ENCODE measurements around the gene FAM13A.
"Not testable (repeated sequence)": the region's sequence is repeated elsewhere in the genome, so short reads cannot be mapped to it uniquely, and the experiment has no call there.

Gene FAM13A

DNA sequence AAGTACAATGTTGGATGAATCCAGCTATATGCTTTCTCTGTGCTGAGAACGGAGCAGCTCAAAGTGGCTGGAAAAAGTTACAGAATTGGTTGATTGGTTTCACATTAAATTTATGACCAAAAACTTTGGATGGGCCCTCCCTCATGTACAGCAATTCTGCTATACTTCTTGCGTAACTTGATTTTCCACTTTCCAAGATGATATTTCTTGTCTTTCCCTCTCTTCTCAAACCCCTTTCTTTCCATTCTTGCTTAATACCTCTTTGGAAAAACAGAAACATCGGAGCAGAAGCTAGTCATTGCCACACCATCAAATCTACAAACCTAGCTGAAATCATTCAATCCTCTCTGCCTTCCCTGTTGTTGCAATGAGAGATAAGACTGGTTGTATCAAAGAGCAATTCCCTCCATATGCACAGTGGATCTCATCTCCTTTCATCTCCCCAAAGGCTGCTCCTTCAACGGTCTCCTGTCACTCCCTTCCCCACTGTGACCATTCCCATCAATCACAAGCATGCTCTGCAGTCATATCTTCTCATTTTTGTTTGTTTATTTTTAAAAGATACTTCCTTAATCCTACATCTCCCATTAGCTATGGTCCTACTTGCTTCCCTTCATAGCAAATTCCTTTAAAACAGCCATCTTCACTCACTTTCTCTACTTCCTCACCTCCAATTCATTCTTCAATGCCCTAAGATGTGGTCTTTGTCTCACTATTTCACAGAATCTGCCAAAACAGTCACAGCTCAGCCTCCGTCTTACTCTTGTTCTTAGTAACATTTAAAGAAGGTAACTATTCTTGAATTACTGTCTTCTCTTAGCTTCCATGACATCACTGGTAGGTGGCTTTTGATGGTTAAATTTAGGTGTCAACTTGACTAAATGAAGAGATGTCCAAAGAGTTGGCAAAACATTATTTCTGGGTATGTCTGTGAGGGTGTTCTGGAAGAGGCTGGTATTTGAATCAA is 145.5 kb downstream of the FAM13A start:
- in situ Hi-C loops (cut with MboI; ENCODE audit: low sequenced_read_pairs) = no loop called here
- Histone ChIP-seq H3K9me3 (no peaks in the 10 kb centered on the region), H3K36me3 (replicated peaks) (no peaks in the 10 kb centered on the region), H3K4me3 (no peak overlapping the region), H3K27me3 (ENCODE audit: low read depth) (no peaks in the 10 kb centered on the region), H3K4me1 (0 out of 2 replicates have a peak, but pooled peaks cover 3% of the 10 kb centered on the region)
- no peak for DNase-seq (ENCODE audit: low spot score in 2 of 2)

DNA sequence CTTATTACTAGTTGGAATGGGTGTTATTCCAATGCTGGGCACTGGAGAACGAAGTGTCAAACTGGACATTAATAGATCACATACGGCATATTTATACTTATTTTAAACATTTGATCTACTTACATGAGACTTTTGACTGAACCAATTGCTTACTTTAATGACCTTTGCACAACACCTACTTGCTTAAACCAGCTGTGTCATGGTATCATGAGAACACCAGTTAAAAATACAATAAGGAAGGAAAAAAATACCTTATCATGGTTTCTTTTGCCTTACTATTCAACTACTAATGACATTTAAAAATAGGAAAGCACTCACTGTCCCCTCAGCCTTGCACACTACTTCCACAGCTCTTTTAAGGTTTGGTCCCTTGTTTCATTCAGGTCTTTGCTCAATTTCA is 146.9 kb downstream of the FAM13A start:
- Histone ChIP-seq H3K4me1 (0 out of 2 replicates have a peak, but pooled peaks cover 3% of the 10 kb centered on the region), H3K27me3 (ENCODE audit: low read depth) (no peaks in the 10 kb centered on the region), H3K36me3 (replicated peaks) (no peaks in the 10 kb centered on the region), H3K4me3 (no peak overlapping the region), H3K9me3 (no peaks in the 10 kb centered on the region)
- DNase-seq (ENCODE audit: low spot score in 2 of 2) = no peak
- in situ Hi-C loops (cut with MboI; ENCODE audit: low sequenced_read_pairs) = no loop called here

DNA sequence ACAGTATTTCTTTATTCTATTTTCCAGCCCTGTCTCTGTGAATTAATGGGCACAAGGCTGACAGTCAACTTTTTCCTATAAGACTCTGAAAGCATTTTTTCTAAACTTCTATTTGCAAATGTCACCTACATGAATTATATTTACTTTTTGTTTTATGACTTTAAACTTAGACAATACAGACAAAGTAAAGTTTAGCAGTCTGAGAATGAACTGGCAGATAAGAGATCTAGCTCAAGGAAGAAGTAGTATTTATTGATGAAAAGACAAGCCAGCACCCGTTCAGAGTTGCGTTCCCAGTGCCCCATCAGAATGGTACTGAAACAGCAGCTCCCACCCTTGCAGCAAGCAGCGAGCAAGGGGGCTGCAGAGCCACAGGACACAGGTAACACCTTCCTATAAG is 148.5 kb downstream of the FAM13A start:
- no peak for DNase-seq (ENCODE audit: low spot score in 2 of 2)
- H3K27me3 ChIP-seq (ENCODE audit: low read depth) = no peaks in the 10 kb centered on the region
- no peaks in the 10 kb centered on the region for H3K36me3 ChIP-seq (replicated peaks)
- H3K4me3 ChIP-seq = no peak overlapping the region
- 0 out of 2 replicates have a peak, but pooled peaks cover 3% of the 10 kb centered on the region for H3K4me1 ChIP-seq
- in situ Hi-C loops (cut with MboI; ENCODE audit: low sequenced_read_pairs) = no loop called here
- H3K9me3 ChIP-seq = no peaks in the 10 kb centered on the region

DNA sequence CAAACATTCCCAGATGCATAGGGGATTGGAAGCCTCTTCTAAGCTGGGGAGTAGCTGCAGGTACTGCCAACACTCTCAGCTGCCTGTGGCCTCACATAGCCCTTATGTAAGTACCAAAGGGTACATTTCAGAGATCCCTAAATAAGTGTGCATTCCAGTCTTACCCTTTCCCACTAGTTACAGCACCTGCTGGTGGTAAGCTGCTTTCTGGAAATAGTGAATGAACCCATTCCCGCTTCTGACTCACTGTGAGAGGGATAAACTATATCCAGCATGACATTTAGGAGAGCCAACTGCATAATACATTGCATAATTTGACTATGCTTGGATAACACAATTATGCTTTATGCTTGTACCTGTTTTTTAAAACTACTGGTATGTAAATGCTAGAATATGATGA is 149.0 kb downstream of the FAM13A start:
- no peak overlapping the region for H3K4me3 ChIP-seq
- H3K27me3 ChIP-seq (ENCODE audit: low read depth) = no peaks in the 10 kb centered on the region
- in situ Hi-C loops (cut with MboI; ENCODE audit: low sequenced_read_pairs) = no loop called here
- no peaks in the 10 kb centered on the region for H3K36me3 ChIP-seq (replicated peaks)
- H3K9me3 ChIP-seq = no peaks in the 10 kb centered on the region
- DNase-seq (ENCODE audit: low spot score in 2 of 2) = no peak
- 0 out of 2 replicates have a peak, but pooled peaks cover 3% of the 10 kb centered on the region for H3K4me1 ChIP-seq

DNA sequence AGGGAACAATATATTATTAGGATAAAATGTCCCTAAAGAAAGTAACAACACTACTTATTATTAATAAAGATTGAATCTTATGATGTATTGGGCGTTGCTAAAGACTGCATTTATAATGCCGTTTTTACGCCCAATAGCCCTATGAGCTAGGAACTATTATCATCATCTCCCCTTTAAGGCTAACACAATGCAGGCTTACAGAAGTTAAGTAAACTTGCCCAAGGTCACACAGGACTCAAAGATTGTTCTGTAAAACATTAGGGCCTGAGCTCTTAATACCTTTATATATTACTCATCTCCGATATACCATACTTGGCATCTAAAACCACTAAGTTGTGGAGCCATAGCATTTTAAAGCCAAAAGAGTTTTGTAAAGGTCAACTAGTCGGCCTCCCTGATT is 149.5 kb downstream of the FAM13A start:
- Histone ChIP-seq H3K27me3 (ENCODE audit: low read depth) (no peaks in the 10 kb centered on the region), H3K9me3 (no peaks in the 10 kb centered on the region), H3K36me3 (replicated peaks) (no peaks in the 10 kb centered on the region), H3K4me3 (no peak overlapping the region), H3K4me1 (0 out of 2 replicates have a peak, but pooled peaks cover 3% of the 10 kb centered on the region)
- in situ Hi-C loops (cut with MboI; ENCODE audit: low sequenced_read_pairs) = no loop called here
- DNase-seq (ENCODE audit: low spot score in 2 of 2) = no peak

DNA sequence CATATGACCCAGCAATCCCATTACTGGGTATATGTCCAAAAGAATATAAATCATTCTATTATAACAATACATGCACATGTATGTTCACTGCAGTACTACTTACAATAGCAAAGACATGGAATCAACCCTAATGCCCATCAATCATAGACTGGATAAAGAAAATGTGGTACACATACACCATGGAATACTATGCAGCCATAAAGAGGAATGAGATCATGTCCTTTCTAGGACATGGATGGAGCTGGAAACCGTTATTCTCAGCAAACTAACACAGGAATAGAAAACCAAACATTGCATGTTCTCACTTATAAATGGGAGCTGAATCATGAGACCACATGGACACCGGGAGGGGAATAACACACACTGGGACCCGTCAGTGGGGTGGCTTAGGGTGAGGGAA is 152.7 kb downstream of the FAM13A start:
- in situ Hi-C loops (cut with MboI; ENCODE audit: low sequenced_read_pairs); DNase-seq (ENCODE audit: low spot score in 2 of 2); H3K36me3 ChIP-seq (replicated peaks); H3K9me3 ChIP-seq; H3K4me1 ChIP-seq; H3K4me3 ChIP-seq; H3K27me3 ChIP-seq (ENCODE audit: low read depth): not testable (repeated sequence)

DNA sequence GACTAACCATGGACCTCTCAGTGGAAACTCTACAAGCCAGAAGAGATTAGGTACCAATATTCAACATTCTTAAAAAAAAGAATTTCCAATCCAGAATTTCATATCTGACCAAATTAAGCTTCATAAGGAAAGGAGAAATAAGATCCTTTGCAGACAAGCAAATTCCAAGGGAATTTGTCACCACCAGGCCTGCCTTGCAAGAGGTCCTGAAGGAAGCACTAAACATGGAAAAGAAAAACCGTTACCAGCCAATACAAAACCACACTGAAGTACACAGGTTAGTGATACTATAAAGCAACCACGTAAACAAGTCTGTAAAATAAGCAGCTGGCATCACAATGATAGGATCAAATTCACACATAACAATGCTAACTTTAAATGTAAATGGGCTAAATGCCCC is 156.6 kb downstream of the FAM13A start:
- in situ Hi-C loops (cut with MboI; ENCODE audit: low sequenced_read_pairs) = no loop called here
- Histone ChIP-seq H3K36me3 (replicated peaks) (no peaks in the 10 kb centered on the region), H3K4me1 (peaks cover 7% of the 10 kb centered on the region), H3K27me3 (ENCODE audit: low read depth) (no peaks in the 10 kb centered on the region), H3K4me3 (no peak overlapping the region), H3K9me3 (no peaks in the 10 kb centered on the region)
- DNase-seq (ENCODE audit: low spot score in 2 of 2) = peak in 1 of 2 experiments; percentile 33

DNA sequence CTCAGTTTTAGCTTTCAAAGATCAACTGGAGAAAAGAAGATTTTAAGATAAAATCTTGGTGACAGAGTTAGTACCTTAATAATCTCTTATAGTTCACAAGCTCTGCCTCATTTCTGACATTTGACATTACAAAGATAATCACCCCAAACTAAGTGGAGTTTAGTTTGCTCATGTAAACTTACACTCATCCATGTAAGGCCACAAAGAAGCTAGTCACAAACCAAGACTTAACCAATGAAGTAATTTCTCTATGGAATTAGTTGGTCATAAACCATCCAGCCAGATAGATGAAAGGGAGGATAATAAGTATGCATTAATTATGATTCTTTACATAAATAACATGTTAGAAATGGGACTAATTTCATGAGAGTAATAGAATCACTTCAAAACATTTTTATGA is 159.2 kb downstream of the FAM13A start:
- in situ Hi-C loops (cut with MboI; ENCODE audit: low sequenced_read_pairs) = no loop called here
- H3K36me3 ChIP-seq (replicated peaks) = no peaks in the 10 kb centered on the region

DNA sequence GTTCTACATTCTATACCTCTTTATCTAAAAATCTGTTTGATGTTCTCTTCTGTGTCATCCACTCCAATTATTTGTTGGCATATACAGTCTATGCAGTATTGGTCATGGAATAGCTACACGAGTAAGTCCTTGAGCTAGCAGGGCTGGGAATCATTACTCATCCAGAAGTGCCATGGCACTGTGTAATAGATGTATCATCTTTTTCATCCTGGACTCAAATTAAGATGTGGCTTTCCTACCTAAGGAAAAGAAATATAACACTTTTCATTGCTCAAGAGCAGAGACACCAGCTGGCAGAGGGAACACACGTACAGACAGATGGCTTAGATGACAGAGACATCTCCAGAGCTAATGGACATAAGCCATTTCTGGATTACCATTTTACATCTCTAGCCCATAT is 159.8 kb downstream of the FAM13A start:
- in situ Hi-C loops (cut with MboI; ENCODE audit: low sequenced_read_pairs) = no loop called here
- DNase-seq (ENCODE audit: low spot score in 2 of 2) = no peak
- no peaks in the 10 kb centered on the region for H3K27me3 ChIP-seq (ENCODE audit: low read depth)
- H3K4me3 ChIP-seq = no peak overlapping the region
- H3K4me1 ChIP-seq = peaks cover 7% of the 10 kb centered on the region
- no peaks in the 10 kb centered on the region for H3K36me3 ChIP-seq (replicated peaks)
- H3K9me3 ChIP-seq = no peaks in the 10 kb centered on the region

More for the DNA sequence above, 159.2 kb downstream of the FAM13A start:
- peaks cover 7% of the 10 kb centered on the region for H3K4me1 ChIP-seq
- H3K27me3 ChIP-seq (ENCODE audit: low read depth) = no peaks in the 10 kb centered on the region
- no peaks in the 10 kb centered on the region for H3K9me3 ChIP-seq
- DNase-seq (ENCODE audit: low spot score in 2 of 2) = no peak
- H3K4me3 ChIP-seq = no peak overlapping the region

DNA sequence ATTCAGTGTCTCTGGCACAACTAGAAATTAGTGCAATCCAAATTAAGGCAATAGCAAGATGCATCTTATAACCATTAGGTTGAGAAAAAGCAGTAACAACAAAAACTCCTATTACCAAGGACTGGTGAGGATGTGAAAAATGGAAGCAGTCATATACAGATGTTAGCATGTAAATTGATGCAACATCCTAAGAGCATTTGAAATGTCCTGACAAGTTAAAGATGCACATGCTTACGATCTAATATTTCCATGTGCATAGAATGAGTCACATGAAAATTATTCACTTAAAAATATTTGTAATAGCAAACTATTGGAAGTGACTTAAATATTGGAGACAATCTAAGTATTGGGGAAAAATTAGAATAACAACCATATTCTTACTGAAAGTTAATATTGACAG is 163.0 kb downstream of the FAM13A start:
- in situ Hi-C loops (cut with MboI; ENCODE audit: low sequenced_read_pairs) = no loop called here
- H3K4me1 ChIP-seq = no peaks in the 10 kb centered on the region
- no peaks in the 10 kb centered on the region for H3K9me3 ChIP-seq
- H3K36me3 ChIP-seq (replicated peaks) = no peaks in the 10 kb centered on the region
- no peak for DNase-seq (ENCODE audit: low spot score in 2 of 2)
- H3K27me3 ChIP-seq (ENCODE audit: low read depth) = no peaks in the 10 kb centered on the region
- no peak overlapping the region for H3K4me3 ChIP-seq

DNA sequence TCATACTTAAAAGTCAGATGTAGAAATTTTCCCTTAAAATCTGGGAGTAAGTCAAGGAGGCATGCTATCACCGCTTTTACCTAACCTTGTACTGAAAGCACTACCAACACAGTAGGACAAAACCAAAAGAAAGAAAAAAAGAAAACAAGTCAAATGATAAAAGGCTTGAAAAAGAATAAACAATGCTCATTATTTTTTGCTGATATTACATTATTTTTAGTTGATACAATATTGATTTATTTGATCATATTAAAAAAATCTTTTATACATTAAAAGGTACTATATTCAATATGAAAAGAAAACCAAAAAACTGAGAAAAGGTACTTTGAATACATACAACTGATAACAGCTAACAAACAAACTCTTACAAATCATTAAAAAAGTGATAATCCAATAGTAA is 164.3 kb downstream of the FAM13A start:
- Histone ChIP-seq H3K4me3 (no peak overlapping the region), H3K4me1 (no peaks in the 10 kb centered on the region), H3K9me3 (no peaks in the 10 kb centered on the region), H3K36me3 (replicated peaks) (no peaks in the 10 kb centered on the region), H3K27me3 (ENCODE audit: low read depth) (no peaks in the 10 kb centered on the region)
- in situ Hi-C loops (cut with MboI; ENCODE audit: low sequenced_read_pairs) = no loop called here
- no peak for DNase-seq (ENCODE audit: low spot score in 2 of 2)

DNA sequence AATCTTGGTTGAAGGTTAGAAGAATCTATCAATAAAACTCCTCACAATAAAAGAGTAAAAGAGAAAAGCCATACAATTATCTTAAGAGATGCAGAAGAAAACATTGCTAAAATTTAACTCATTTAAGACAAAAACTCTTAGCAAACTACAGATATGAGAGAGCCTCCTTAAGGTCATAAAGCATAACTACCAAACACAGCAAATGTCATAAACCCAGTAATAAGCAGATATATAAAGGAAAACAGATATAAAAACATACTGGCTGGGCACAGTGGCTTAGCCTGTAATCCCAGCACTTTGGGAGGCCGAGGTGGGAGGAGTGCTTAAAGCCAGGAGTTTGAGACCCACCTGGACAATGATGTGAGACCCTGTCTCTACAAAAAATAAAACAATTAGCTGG is 165.3 kb downstream of the FAM13A start:
- Histone ChIP-seq H3K4me1 (no peaks in the 10 kb centered on the region), H3K9me3 (no peaks in the 10 kb centered on the region), H3K4me3 (no peak overlapping the region), H3K27me3 (ENCODE audit: low read depth) (no peaks in the 10 kb centered on the region), H3K36me3 (replicated peaks) (no peaks in the 10 kb centered on the region)
- no peak for DNase-seq (ENCODE audit: low spot score in 2 of 2)
- in situ Hi-C loops (cut with MboI; ENCODE audit: low sequenced_read_pairs) = no loop called here

DNA sequence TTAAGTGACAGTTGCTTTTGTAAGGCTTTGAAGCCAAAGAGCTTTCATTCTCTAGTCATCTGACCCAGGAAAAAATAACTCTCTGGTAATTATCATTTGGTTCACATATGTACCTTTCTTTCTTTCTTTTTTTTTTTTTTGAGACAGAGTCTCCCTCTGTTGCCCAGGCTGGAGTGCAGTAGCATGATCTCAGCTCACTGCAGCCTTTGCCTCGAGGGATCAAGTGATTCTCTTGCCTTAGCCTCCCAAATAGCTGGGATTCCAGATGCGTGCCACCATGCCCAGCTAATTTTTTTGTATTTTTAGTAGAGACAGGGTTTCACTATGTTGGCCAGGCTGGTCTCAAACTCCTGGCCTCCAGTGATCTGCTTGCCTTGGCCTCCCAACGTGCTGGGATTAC is 169.6 kb downstream of the FAM13A start:
- H3K4me3 ChIP-seq; H3K27me3 ChIP-seq (ENCODE audit: low read depth); H3K36me3 ChIP-seq (replicated peaks); DNase-seq (ENCODE audit: low spot score in 2 of 2); H3K9me3 ChIP-seq; in situ Hi-C loops (cut with MboI; ENCODE audit: low sequenced_read_pairs); H3K4me1 ChIP-seq: not testable (repeated sequence)

DNA sequence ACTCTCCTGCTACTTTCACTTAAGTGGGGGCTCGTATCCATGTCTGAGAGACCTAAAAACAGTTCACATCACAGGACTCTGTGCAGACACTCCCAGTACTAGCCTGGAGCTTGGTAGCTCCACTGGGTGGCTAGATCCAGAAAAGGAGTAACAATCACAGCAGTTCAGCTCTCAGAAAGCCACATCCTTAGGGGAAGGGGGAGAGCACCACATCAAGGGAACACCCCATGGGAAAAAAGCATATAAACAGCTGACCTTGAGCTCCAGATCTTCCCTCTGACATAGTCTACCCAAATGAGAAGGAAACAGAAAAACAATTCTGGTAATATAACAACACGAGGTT is 175.8 kb downstream of the FAM13A start:
- no peaks in the 10 kb centered on the region for H3K27me3 ChIP-seq (ENCODE audit: low read depth)
- H3K4me1 ChIP-seq = peaks cover 8% of the 10 kb centered on the region
- peaks cover 4% of the 10 kb centered on the region; the same call in 1 of the 2 replicates for H3K36me3 ChIP-seq (replicated peaks)
- no peak for DNase-seq (ENCODE audit: low spot score in 2 of 2)
- in situ Hi-C loops (cut with MboI; ENCODE audit: low sequenced_read_pairs) = no loop called here
- no peaks in the 10 kb centered on the region for H3K9me3 ChIP-seq
- no peak overlapping the region for H3K4me3 ChIP-seq

All from HAP-1 (cell line).